Measurements from ENCODE around the gene NFE2L3.
"Not testable (repeated sequence)": the region's sequence is repeated elsewhere in the genome, so short reads cannot be mapped to it uniquely, and the experiment has no call there.

NFE2L3 gene

GRCh38 chr7:26159243-26159642 is 7.2 kb downstream of the NFE2L3 start:
- POLR2A ChIA-PET (ENCODE audit: low non-redundant PET) = no interaction called here
- no peak for TF ChIP-seq CTCF (conservative IDR thresholded peaks at IDR 0.05; ENCODE audit: low read depth)
- no peak for DNase-seq (ENCODE audit: low spot score)
- CTCF ChIA-PET = no interaction called here
- no peak overlapping the region for H3K27ac ChIP-seq

GRCh38 chr7:26160896-26161295 is 8.9 kb downstream of the NFE2L3 start:
- H3K27ac ChIP-seq = no peak overlapping the region
- DNase-seq (ENCODE audit: low spot score) = no peak
- CTCF ChIA-PET = interaction anchor here (0.5 to 0.6 kb wide), 2 partner anchors 14 to 124 kb away, joined by 3 to 4 read pairs; no protein-coding TSS in a partner anchor
- no peak for TF ChIP-seq CTCF (conservative IDR thresholded peaks at IDR 0.05; ENCODE audit: low read depth)
- POLR2A ChIA-PET (ENCODE audit: low non-redundant PET) = interaction anchor here (0.6 kb wide), 1 partner anchor 221 kb away, joined by 10 read pairs; no protein-coding TSS in a partner anchor

GRCh38 chr7:26162431-26162830 is 10.4 kb downstream of the NFE2L3 start:
- POLR2A ChIA-PET (ENCODE audit: low non-redundant PET) = no interaction called here
- no peak for DNase-seq (ENCODE audit: low spot score)
- H3K27ac ChIP-seq = no peak overlapping the region
- CTCF ChIA-PET = interaction anchor here (0.6 kb wide), 1 partner anchor 76 kb away, joined by 4 read pairs; no protein-coding TSS in a partner anchor
- no peak for TF ChIP-seq CTCF (conservative IDR thresholded peaks at IDR 0.05; ENCODE audit: low read depth)

- H3K27ac ChIP-seq; DNase-seq (ENCODE audit: low spot score); CTCF ChIA-PET; POLR2A ChIA-PET (ENCODE audit: low non-redundant PET): not testable (repeated sequence)
Measured at GRCh38 chr7:26163804-26164203, 11.8 kb downstream of the NFE2L3 start.

GRCh38 chr7:26165950-26166683 is 14.1 kb downstream of the NFE2L3 start:
- ChIA-PET POLR2A (ENCODE audit: low non-redundant PET) (no interaction called here), CTCF (no interaction called here)
- no peak for DNase-seq (ENCODE audit: low spot score)
- TF ChIP-seq CTCF (conservative IDR thresholded peaks at IDR 0.05; ENCODE audit: low read depth) = no peak
- H3K27ac ChIP-seq = no peak overlapping the region

- no peak overlapping the region for H3K27ac ChIP-seq
- DNase-seq (ENCODE audit: low spot score) = no peak
- no peak for TF ChIP-seq CTCF (conservative IDR thresholded peaks at IDR 0.05; ENCODE audit: low read depth)
- ChIA-PET CTCF (interaction anchor here (0.7 to 0.8 kb wide), 2 partner anchors 13 to 76 kb away, joined by 3 to 4 read pairs; no protein-coding TSS in a partner anchor), POLR2A (ENCODE audit: low non-redundant PET) (no interaction called here)
Measured at GRCh38 chr7:26166684-26167266, 14.8 kb downstream of the NFE2L3 start.

Data from RWPE1 (cell line).